C4-2B (cell line): ENCODE results near the gene FGF1.

ENCODE experiments used
- CTCF ChIP-seq: fragments of 450-650 bp; conservative IDR thresholded peaks from 2 replicates; pipeline ENCODE4 v1.5.1; 2017; ENCODE audit warnings: mild to moderate bottlenecking
- ZFX ChIP-seq: fragments of 450-650 bp; IDR thresholded peaks from 2 replicates; pipeline ENCODE4 v1.6.1; 2017

- TF ChIP-seq CTCF (no peak), ZFX (no peak)
Measured at GRCh38 chr5:142679744-142680143, 6.1 kb downstream of the FGF1 start.
